Left renal cortex interstitium (tissue), 4 donors: ENCODE results near the gene DAO. TPM values are rescaled to one million over a fixed set of nuclear protein-coding genes. Genes with fewer than 3 reads are reported as not detected.
"Not testable (repeated sequence)": the region's sequence is repeated elsewhere in the genome, so short reads cannot be mapped to it uniquely, and the experiment has no call there.

Experiments used
- DNase-seq, 4 donors: peaks; one replicate each; pipeline ENCODE4 v3.0.0-alpha.2; 2013; ENCODE audit warnings: low read depth in 4 of 4, low spot score in 2 of 4, missing footprints in 1 of 4
- polyA plus RNA-seq, 4 donors: library from polyadenylated mRNA; unstranded; fragments of 120-200 nt; gene quantifications; one replicate each; pipeline ENCODE4 v1.2.1, GENCODE V29; 2013; ENCODE audit not compliant: insufficient read length in 4 of 4

Gene DAO
- polyA plus RNA-seq, 4 donors, result 0.87 to 1.8 (median 1.4) TPM

DNA sequence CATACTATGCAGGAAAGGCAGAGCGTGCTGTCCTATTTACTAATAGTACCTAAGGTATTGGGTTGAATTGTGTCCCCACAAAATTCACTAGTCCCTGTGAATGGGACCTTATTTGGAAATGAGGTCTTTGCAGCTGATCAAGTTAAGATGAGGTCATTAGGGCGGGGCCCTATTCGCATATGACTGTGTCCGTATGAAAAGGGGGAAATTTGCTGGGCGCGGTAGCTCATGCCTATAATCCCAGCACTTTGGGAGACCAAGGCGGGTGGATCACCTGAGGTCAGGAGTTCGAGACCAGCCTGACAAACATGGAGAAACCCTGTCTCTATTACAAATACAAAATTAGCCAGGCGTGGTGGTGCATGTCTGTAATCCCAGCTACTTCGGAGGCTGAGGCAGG is 13.8 kb upstream of the DAO start:
- DNase-seq, result not testable (repeated sequence)

DNA sequence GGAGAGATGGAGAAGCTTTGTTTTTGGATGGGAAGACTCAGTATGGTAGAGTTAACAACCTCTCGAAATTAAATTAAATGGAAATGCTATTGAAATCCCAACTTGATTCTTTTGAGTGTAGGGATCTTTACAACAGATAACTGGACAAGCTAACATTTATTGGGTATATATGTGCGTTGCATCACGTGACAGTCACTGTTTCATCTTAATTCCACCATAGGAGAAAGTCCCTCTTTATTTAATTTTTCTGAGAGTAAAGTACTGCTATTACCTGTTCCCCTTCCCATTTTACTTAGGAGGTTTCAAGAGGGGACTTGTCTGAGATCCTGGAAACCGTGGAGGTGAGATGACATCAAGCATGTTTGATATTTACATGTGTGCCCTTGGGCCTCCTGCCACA is 11.1 kb upstream of the DAO start:
- no peak for DNase-seq

DNA sequence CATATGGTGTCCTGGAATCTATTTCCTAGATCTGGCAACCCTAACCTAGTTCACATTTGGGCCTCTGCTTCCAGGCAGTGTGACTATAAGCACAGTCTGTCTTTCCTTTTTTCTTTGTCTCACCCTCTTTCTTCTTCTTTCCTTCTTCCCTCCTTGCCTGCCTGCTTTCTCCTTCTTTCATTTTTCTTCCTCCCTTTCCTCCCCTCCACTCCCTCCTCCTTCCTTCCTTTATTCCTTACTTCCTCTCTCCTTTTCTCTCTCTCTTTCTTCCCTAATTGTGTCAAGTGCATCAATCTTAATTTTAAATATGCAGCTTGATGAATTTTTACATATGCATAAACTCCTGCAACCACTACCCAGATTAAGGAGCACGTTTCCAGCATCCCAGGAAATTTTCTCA is 4.6 kb upstream of the DAO start:
- no peak for DNase-seq

DNA sequence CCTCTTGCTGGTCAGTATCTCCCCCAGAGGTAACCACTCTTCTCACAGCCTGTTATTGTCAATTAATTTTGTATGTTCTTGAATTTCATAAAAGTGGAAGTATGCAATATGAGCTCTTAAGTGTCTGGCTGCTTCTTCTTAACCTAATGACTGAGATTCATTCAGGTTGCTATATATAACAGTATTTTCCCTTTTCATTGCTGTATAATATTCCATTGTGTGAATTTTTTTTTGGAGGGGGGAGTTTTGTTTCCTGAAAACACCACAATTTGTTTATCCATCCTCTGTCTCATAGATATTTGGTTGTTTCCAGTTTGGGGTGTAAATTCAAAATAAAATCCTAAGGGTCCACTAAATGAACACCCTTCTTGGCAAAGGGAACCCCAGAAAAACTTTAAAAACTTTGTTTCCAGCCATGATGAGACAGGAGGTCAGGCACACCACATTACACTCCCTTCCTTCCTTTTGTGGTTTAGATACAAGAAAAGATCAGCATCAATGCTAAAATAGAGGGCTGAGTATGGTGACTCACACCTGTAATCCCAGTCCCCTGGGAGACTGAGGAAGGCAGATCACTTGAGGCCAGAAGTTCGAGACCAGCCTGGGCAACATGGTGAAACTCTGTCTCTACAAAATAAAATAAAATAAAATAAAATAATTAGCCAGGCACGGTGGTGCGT is 4.1 kb upstream of the DAO start:
- DNase-seq, result no peak

DNA sequence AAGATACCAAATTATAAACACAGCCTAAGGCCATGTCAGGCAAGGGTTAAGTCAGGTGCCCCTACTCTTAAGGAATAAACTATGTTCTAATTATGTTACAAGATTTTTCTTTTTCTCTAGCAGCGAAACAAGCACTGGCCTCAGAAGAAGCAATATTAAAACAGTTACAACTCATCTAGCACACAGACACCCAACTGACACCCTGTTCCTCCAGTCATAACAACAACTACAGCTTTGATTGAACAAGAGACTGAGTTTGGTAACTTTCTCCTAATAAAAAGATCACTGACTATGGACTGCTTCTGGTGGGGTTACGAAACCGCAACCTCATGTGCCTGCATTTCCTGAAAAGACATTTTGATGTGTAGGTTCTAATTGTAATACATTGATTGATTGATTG is 3.3 kb upstream of the DAO start:
- no peak for DNase-seq

DNA sequence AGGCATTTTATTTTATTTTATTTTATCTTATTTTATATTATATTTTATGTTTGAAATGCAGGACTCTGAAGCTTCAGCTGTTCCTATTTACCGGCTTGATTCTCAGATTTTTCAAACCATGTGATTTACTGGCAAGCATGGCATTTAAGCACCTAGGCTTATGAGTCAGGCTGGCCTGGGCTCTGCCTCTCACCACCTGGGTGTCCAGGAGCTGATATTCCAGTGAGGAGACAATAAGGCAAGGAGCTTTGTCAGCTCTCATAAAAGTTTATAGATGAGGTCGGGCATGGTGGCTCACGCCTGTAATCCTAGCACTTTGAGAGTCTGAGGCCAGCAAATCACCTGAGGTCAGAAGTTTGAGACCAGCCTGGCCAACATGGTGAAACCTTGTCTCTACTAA is 2.1 kb downstream of the DAO start:
- no peak for DNase-seq

DNA sequence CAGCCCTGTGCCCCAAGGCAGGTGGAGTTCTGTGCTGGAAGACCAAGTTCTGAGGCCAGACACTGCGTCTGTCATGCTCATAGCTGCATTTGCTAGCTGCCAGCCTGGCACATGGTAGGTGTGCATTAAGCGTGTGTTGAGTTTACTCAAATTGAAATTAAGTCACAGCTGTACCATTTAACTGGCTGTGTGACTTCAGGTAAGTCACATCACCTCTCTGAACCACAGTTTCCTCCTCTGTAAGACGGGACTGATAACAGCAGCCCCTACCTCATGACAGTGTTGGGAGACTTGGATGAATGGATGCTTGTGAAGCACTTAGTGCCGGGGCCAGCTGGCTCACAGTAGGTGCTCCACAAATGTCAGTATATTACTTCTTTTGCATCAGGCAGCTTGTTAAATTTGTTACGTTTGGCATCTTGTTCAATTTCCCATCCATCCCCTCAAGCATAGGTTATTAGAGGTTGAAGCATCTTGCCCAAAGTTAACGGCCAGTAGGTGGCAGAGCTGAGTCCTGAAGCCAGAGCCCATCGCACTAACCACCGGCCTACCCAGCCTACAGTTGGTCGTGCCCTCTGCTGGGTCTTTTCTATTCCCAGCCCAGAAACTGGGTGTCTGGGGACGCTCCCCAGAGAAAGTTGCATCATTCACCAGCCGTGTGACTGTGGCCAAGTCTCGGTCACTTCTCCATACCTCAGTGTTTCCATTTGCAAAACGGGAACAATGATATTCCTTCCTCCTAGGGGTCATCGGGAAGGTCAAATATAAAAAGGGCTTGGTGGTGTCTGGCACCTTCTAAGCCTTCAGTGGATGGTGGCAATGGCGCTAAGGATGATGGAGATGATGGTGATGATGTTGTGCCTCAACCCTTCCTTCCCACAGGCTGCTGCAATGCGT is 4.5 kb downstream of the DAO start:
- DNase-seq, result no peak

DNA sequence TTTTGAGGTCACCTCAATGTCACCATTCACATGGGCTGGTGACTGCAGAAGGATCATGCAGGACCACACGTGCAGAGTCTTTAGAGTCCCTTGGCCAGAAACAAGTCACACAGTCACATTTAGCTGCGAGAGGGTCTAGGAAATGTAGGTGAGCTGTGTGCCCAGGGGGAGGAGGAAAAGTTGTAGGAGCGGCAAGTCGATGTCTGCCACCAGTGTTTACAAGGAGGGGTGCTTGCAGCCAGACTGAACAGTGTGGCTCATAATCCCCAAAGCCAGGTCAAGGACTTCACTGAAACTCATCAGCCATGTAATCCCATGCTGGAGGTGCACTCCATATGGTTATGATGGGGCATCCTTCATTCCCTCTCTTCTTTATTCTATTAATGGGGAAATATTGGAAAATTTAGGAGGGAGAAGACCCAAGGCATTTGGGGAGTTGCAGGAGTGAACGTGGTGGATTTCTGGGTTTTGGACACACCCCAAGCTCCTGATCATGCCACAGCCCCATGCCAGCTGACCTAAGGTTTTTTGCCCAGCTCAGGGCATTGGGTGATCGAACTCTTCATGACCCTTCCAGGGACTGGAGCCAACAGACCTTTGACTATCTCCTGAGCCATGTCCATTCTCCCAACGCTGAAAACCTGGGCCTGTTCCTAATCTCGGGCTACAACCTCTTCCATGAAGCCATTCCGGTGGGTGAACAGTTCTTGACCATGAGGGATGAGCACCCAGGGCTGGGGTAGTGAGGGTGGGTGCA is 7.2 kb downstream of the DAO start:
- DNase-seq, result no peak

DNA sequence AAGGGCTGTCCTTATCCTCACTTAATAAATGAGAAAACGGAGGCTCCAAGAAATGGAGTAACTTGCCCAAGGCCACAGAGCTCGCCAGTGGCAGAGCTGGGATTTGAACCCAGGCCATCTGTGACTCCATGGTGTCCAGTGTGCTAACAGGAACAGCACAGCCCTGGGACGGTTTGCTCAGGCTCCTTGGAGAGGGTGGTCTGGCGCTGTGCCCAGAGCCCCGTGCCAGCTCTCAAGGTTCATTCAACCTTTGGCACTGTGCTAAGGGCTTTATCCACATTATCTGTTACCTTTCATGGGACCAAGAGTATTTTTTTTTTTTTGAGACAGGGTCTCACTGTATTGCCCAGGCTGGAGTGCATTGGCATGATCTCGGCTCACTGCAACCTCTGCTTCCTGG is 8.1 kb downstream of the DAO start:
- no peak for DNase-seq

DNA sequence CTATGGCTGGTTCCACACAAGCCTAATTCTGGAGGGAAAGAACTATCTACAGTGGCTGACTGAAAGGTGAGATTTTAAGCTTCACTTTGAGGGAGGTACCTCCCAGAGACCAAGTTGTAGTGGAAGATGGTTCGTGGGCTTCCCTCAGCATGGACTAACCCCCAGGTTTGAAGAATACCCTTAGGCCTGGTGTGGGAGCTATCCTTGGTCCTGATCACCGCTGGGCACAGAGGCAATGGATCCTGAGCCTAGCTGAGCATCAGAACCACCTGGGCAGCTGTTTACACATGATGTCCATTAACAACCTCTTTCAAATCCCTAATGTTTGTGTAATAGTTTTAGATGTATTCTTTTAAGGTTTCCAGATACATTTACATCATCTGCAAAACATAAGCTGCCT is 10.3 kb downstream of the DAO start:
- no peak for DNase-seq

DNA sequence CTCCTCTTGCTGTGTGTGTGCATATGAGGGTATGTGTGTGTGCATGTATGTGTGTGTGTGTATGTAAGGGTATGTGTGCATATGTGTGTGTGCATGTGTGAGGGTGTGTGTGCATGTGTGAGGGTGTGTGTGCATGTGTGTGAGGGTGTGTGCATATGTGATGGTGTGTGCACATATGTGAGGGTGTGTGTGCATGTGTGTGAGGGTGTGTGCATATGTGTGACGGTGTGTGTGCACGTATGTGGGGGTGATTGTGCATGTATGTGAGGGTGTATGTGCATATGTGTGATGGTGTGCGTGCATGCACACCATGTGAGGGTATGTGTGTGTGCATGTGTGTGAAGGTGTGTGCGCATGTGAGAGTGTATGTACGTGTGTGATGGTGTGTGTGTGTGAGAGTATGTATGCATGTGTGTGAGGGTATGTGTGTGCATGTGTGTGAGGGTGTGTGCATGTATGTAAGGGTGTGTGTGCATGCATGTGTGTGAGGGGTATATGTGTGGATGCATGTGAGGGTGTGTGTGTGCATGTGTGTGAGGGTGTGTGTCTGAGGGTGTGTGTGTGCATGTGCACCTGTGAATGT is 15.4 kb downstream of the DAO start:
- DNase-seq, result no peak

DNA sequence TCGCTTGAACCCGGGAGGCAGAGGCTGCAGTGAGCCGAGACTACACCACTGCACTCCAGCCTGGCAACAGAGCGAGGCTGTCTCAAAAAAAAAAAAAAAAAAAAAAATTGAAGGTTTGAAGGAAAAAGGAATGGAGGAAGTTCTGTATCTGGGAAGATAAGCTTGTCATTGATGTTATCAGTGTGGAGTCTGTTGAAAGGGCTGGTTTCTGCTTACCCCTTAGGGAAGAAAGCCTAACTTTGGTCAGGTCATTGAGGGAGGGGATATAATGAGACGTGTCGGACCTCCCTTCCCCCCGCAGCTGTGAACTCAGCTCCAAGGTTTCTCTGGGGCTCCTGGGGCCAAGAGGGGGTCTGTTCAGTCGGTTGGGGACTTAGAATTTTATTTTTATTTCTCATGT is 16.4 kb downstream of the DAO start:
- DNase-seq, result no peak

DNA sequence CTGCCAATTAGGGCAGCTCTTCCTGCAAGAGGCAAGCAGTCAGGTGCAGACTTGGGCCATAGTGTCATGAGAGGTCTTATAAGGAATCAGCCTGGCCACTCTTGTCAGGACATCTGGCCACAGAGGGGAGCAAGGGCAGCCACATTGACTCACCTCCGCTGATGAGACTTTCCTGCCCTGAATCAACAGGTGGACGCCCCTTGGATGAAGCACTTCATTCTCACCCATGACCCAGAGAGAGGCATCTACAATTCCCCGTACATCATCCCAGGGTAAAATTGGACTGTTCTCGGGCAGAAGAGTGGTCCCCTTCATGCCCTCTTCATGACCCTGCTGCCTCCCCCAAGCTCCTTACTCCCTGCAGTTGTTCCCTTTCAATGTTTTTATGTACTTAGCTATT is 16.9 kb downstream of the DAO start:
- no peak for DNase-seq

DNA sequence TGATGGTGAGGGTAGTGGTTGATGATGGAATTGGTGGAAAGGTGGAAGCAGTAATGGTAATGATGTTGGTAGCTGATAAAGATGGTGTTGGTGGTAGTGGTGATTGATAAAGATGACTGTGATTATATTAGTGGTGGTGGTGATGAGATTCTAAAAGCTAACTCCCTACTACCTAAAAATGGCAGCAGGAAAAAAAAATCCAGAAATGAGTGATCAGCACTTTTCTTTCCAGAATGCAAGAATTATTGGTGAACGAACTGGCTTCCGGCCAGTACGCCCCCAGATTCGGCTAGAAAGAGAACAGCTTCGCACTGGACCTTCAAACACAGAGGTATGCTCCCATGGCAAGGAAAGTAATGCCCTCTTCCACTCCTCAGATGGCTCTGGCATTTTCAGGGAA is 19.3 kb downstream of the DAO start:
- DNase-seq, result no peak

DNA sequence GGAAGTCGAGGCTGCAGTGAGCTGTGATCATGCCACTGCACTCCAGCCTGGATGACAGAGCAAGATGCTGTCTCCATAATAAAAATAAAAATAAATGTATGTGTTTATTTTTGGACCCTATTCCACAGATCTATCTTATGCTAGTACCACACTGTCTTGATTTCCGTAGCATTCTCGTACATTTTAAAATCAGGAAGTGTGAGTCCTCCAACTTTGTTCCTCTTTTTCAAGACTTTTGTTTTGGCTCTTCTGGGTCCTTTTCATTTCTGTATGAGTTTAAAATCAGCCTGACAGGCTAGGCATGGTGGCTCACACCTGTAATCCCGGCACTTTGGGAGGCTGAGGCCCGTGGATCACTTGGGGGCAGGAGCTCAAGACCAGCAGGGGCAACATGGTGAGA is 25.8 kb downstream of the DAO start:
- DNase-seq, result no peak

DNA sequence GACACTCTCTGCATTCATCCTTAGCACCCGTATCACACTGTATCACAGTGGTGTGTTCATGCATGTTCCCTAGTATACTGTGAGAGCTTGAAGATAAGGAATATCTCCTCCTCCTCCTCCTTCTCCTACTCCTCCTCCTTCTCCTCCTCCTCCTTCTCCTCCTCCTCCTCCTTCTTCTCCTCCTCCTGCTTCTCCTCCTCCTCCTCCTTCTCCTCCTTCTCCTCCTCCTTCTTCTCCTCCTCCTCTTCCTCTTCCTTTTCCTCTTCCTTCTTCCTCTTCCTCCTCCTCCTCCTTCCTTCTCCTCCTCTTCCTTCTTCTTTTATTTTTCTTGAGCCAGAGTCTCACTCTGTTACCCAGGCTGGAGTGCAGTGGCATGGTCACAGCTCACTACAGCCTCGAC is 27.1 kb downstream of the DAO start:
- DNase-seq, result no peak

DNA sequence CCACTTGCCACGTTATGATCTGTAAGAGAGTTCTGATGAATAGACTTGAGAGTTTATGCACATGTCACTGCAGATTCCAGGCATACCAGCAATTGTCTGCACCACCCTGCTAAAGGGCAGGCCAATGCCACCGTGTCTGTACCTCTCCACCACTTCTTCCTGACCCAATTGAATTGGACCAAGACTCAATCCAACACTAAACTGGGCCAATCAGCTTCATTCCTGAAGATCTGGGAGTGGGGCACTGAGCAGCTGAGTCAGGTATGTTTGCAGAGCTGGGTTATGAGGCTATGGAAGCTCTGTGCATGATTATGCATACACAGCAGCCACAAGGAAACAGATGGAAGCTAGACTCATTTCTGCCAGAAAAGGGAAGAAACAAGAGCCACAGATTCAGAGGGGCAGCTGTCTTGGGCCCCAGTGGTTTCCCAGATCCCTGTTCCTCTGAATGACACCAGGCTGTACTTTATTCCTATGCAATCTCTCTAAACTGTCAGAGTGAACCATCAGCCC is 28.0 kb downstream of the DAO start:
- no peak for DNase-seq

DNA sequence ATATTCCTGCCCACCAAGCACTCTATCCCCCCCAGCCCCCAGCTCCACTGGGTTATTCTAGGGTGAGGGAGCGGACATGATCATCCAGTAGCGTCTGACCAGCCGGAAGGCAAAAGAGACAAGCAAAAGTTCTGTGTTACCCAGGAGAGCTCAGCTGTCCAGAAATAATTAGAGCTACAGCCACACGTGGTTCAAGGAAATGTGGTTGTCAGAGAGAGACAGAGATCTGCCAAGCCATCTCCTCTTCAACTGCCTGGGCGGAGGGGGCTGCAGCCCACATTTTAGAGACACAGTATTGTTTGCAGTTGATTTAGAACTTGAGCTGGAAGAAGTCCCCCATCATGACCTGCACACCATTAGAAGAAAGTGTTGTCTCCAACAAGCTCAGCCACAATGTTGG is 30.4 kb downstream of the DAO start:
- no peak for DNase-seq

DNA sequence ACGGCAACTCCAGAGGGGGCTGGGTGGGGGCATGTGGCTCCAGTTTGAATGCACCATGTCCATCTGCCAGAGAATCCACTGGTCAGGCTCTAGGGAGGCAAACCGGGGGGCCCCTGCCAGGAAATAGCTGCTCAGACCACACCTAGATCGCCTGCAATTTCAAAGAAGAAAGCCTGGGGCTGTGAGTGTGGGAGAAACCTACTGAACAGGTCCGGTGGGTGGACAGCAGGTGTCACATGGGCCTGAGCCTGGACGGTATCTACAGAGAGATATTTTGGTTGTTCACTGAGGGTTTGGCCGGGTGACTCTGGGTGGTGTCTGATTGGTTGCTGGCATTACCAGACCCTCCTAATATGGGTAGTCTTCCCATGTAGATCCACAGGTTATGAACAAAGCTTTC is 32.0 kb downstream of the DAO start:
- no peak for DNase-seq

DNA sequence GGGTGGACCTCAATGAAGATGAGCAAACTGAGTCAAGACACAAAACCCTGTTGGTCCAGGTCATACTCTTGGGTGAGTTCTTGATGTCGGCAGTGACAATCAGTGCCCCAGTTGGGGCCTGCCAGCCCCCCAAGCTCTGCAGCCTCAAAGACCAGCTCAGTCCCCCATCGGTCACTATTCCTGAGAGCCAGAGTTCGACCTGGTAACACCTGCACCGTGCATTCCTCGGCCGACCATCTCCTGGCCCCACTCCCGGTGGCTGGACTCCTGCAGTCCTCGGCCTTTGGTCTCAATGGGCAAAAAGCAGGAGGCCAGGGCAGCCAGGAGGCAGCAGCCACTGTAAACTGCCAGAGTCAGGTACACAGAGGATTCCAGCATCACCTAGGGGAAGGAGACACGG is 32.5 kb downstream of the DAO start:
- DNase-seq, result no peak

DNA sequence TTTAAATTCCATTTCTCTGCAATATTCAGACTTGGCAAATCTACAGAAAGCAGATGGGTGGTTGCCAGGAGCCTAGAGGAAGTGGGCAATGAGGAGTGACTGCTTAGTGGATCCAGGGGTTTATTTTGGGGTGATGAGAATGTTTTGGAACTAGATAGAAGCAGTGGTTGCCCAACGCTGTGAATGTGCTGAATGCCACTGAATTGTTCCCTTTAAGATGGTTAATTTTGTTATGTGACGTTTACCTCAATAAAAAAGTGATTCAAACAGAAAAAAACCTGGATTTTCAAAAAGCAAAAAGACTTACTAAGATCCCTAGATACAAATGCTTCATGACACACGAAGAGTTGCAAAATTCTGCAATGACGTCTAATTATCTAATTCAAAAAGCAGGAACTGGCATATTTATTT is 34.2 kb downstream of the DAO start:
- no peak for DNase-seq
